NT2/D1 (cell line): ENCODE results near the gene YJEFN3.

Experiments
- SUZ12 ChIP-seq: IDR thresholded peaks from 2 replicates; pipeline ENCODE4 v1.6.1; 2011; ENCODE audit not compliant: insufficient read length, insufficient read depth; ENCODE audit errors: extremely low read depth
- YY1 ChIP-seq: IDR thresholded peaks from 2 replicates; pipeline ENCODE4 v1.6.1; 2011; ENCODE audit not compliant: insufficient read length, insufficient read depth

DNA sequence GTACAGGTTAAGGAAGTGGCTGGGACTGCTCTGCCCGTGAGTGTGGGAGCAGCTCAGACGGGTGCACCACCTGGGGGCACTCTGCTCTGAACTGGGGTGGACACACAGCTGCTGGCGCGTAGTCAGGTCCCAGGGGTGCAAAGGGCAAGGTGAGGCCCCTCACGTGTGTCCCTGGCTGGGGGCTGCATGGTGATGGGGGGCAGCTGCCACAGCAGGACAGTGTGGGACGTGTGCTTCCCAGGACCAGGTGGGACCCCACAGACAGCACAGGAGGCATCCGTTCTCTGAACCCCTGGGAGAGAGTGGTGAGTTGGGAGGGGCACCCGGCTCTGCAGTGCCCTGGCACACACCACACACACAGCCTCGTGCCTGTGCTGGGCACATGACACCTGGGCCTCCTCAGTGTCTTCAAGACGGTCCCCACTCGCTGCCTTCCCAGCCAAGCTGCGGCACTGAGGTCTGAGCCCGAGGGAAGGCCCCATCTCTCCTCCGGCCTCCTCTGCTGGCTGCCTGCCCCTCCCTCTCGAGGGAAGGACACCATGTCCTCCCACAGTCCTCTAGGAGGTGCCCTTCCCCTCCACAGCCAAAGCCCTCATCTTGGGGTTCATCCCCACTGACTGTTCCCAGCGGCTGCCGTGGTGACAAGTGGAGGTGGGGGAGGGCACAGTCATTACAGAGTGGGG lies 34.1 kb downstream of the YJEFN3 start:
- TF ChIP-seq YY1: no peak
- TF ChIP-seq SUZ12: no peak
